Pancreas (tissue), 10 donors: Measurements from ENCODE around the gene ZNF593. TPM values are rescaled to one million over a fixed set of nuclear protein-coding genes. Genes with fewer than 3 reads are reported as not detected.

Experiments
- ATAC-seq, 4 donors: fragments of 200-7000 bp; cut with Tn5 transposase; one replicate each; pipeline versions ENCODE4 v1.8.0 to v1.9.1; 2020; ENCODE audit warnings: mild to moderate bottlenecking in 4 of 4, moderate library complexity in 4 of 4
- DNase-seq, 6 donors: peaks; one replicate each; pipeline ENCODE4 v3.0.0-alpha.2; 2020
- FAIRE-seq: peaks from 2 replicates; lab custom pipeline; 2012; peaks lifted over from hg19 to GRCh38; lab: Jason Lieb, UNC
- H3K27ac ChIP-seq, 4 donors: fragments of 200-600 bp; sonication (generic); 1 replicate in 3 of 4; 2 replicates in 1 of 4; pipeline versions ENCODE4 v1.5.0 to v1.8.0; 2020
- H3K27me3 ChIP-seq, 4 donors: fragments of 200-600 bp; one replicate each; pipeline ENCODE4 v1.8.0; 2021
- H3K36me3 ChIP-seq, 3 donors: fragments of 200-600 bp; sonication (generic) in 1 of 3; one replicate each; pipeline versions ENCODE4 v1.5.0 to v1.8.0; 2020 to 2021
- H3K4me1 ChIP-seq, 3 donors: fragments of 200-600 bp; one replicate each; pipeline ENCODE4 v1.8.0; 2021
- H3K4me3 ChIP-seq, 4 donors: fragments of 200-600 bp; sonication (generic) in 2 of 4; one replicate each; pipeline versions ENCODE4 v1.5.0 to v1.8.0; 2020 to 2021
- H3K9me3 ChIP-seq, 4 donors: fragments of 200-600 bp; one replicate each; pipeline ENCODE4 v1.8.0; 2021
- WGBS, 2 donors: extraction: QIAGEN DNeasy Blood & Tissue Kit; methylation state at CpG; one replicate each; pipeline ENCODE4 v1.1.7; 2013; 5-methylcytosine and 5-hydroxymethylcytosine counted together
- intact Hi-C, 3 donors: fragments of 100-400 bp; cut with DNase I; formaldehyde crosslinking; loops; one replicate each; pipeline versions ENCODE4 v1.11.1 to v1.14.2; 2022
- polyA plus RNA-seq, 2 donors: library from polyadenylated mRNA; stranded (reverse); fragments of 200-250 nt; gene quantifications; one replicate each; pipeline ENCODE4 v1.2.3, GENCODE V29; 2013
- total RNA-seq, 6 donors: library from RNA; stranded (reverse); fragmentation: NEBNext Ultra II Directional in 4 of 6; extraction: Animal tissue kit (Norgen Biotek cat#: 25700) in 4 of 6; gene quantifications; one replicate each; pipeline versions ENCODE4 v1.2.1 to v1.2.4, GENCODE V29; 2021 to 2023
- TF ChIP-seq, protein P1 (sequence below), 4 donors: fragments of 200-600 bp; sonication (generic) in 3 of 4; IDR thresholded peaks; one replicate each; pipeline versions ENCODE4 v1.5.0 to v1.8.0; 2021; ENCODE audit warnings: antibody characterized with exemption in 4 of 4
- donor health status: healthy with polysubstance abuse.
- donor health status: DM: no; HTN: no; CAD: no; lungs with moderate emphysema.
- donor health status: DM: no; HTN: no; CAD: no.
- donor health status: control.
- donor health status: control.
- donor health status: Bipolar disorder and iron deficiency.
- donor health status: DM: yes; HTN: yes; CAD: no.
- donor health status: DM: no; HTN: no; CAD: no.
- donor health status: DM: no; HTN: no; CAD: no.
- donor health status: DM: yes; HTN: yes; CAD: no.

Gene ZNF593
- total and polyA plus RNA-seq, 8 donors: 18.4 to 80.7 (median 22.8) TPM

DNA sequence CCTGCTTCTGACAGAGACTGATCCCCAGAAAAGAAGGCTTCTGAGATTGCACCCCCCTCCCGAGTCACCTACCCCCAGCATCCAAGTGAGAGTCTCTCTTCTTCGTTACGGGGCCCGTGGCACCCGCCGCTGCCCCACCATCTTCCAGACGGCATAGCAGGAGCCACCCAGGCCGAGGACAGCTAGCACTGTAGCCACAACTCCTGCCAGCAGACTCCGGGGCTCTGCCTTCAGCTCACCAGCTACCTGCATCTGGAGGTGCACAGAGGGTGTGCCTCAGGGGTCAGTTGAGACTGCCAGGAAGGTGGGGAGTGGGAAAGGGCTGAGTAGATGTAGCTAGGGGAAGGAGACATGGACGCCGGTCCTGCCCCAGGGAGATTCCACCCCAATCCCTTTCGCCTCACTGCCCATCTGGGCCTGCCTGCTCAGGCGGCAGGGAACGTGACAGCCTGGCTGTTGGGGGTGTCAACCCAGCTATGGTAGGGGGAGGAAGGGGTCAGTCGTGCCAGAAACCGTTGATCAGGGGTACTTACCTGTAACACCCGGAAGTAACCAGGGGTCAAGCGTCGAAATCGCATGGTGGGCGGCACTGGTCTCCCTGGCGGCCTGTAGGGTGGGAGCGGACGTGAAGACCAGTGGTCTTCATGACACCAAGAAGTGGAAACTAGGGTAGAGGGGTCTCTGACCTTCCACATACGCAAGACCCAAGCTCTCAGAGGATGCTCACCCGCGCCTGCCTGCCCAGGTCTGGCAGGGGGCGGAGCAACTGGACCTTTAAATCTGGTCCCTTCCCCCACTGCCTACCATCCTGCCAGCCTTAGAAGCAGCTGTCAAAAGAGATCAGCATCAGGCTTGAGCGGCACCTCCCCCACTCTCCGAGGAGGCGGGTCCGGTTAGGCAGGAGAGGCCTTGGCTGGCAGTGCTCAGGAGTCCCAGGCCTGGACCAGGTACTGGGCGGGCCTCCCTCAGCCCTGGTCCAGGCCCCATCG lies 1.7 kb downstream of the ZNF593 start, which contains the start of gene ZNF593OS:
ZNF593OS (minus strand) TSS at position 749 of the 989 bp plus-strand sequence; CDS start at position 578, 171 bp downstream.
- no peak for FAIRE-seq
- Histone ChIP-seq H3K27me3 (no peaks in the 10 kb centered on the region), H3K27ac (no peak within 1 kb of the TSS), H3K9me3 (no peaks in the 10 kb centered on the region), H3K4me3 (peak within 1 kb of the TSS in 3 of 4 donors; percentile 93 to 98 (median 94)), H3K36me3 (no peaks in the 10 kb centered on the region), H3K4me1 (peaks cover 0 to 9% (median 9%) of the 10 kb centered on the region in 3 donors)
- TF ChIP-seq, protein P1, sequence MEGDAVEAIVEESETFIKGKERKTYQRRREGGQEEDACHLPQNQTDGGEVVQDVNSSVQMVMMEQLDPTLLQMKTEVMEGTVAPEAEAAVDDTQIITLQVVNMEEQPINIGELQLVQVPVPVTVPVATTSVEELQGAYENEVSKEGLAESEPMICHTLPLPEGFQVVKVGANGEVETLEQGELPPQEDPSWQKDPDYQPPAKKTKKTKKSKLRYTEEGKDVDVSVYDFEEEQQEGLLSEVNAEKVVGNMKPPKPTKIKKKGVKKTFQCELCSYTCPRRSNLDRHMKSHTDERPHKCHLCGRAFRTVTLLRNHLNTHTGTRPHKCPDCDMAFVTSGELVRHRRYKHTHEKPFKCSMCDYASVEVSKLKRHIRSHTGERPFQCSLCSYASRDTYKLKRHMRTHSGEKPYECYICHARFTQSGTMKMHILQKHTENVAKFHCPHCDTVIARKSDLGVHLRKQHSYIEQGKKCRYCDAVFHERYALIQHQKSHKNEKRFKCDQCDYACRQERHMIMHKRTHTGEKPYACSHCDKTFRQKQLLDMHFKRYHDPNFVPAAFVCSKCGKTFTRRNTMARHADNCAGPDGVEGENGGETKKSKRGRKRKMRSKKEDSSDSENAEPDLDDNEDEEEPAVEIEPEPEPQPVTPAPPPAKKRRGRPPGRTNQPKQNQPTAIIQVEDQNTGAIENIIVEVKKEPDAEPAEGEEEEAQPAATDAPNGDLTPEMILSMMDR (IDR thresholded peaks at IDR 0.05): no peak
- WGBS, 2 donors: 88 to 94% methylated on average over 34 of the region's 34 CpGs
- DNase-seq: peak in 2 of 6 donors; percentile 48 to 63
- intact Hi-C loops: loop anchor here in 1 of 3 donors (10.0 kb wide), 1 partner anchor 63 kb away; the partner anchor contains the start of gene CEP85
- no peak for ATAC-seq

DNA sequence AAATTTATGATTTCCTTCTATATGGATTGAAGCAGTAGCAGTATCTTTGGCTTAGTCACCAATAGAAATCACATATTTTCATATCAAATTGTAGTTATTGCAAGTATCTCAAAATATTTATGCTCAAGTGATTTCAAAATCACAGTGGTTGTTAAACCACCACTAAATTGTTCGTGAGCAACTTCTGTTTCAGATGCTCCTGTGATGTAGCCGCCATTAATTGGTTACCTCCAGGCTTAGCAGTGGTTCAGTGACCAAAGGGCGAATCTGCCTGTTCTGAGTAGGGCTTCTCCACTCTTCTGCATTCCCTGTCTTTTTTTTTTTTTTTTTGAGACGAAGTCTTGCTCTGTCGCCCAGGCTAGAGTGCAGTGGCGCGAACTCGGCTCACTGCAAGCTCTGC lies 5.6 kb downstream of the ZNF593 start:
- no peak overlapping the region for H3K4me3 ChIP-seq
- intact Hi-C loops: loop anchor here in 1 of 3 donors (10.0 kb wide), 1 partner anchor 59 kb away; the partner anchor contains the start of gene CEP85
- TF ChIP-seq, protein P1 (IDR thresholded peaks at IDR 0.05): no peak
- DNase-seq (no peak), ATAC-seq (no peak), FAIRE-seq (no peak)
- peaks cover 0 to under 1% (median 0%) of the 10 kb centered on the region in 3 donors for H3K36me3 ChIP-seq
- no peaks in the 10 kb centered on the region for H3K9me3 ChIP-seq
- H3K27me3 ChIP-seq: no peaks in the 10 kb centered on the region
- H3K4me1 ChIP-seq: peaks cover 8 to 13% (median 12%) of the 10 kb centered on the region in 3 donors
- H3K27ac ChIP-seq: no peak overlapping the region
- 92 to 94% methylated on average over 8 of the region's 8 CpGs for WGBS, 2 donors

DNA sequence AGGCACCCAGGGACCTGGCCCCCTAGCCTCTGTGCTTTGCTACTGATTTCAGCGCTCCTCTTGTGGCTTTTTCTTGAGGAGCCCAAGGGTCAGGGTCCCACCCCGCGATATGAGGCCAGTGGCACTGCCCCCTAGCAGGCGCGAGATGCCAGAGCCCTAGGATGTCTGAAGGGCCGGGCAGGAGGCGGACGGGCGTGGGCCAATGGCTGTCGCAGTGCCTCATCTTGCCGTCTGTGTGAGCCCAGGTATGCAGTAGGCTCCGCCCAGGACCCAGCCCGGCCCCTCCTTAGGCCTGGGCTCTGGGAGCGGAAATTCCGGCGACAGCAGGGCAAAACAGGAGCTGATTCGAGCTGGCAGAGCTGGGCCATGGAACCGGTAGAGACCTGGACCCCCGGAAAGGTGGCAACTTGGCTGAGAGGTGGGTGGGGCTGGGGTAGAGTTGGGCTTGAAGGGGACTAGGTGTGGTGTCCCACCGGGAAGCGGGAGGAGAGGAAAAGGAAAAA lies 7.5 kb downstream of the ZNF593 start, which contains the start of gene CNKSR1:
CNKSR1 (plus strand) TSS at position 310 of the 503 bp plus-strand sequence; CDS start at position 367, 57 bp downstream.
- TF ChIP-seq, protein P1 (IDR thresholded peaks at IDR 0.05): no peak
- Histone ChIP-seq H3K9me3 (no peaks in the 10 kb centered on the region), H3K27ac (peak within 1 kb of the TSS; percentile 60 to 71 (median 70)), H3K4me3 (peak within 1 kb of the TSS; percentile 40 to 52 (median 46)), H3K4me1 (peaks cover 5 to 8% (median 6%) of the 10 kb centered on the region in 3 donors), H3K36me3 (peaks cover 0 to 13% (median 0%) of the 10 kb centered on the region in 3 donors), H3K27me3 (no peaks in the 10 kb centered on the region)
- no peak for FAIRE-seq
- intact Hi-C loops: loop anchor here in 1 of 3 donors (10.0 kb wide), 1 partner anchor 58 kb away; the partner anchor contains the start of gene CEP85
- WGBS, 2 donors: 11 to 13% methylated on average over 21 of the region's 21 CpGs
- ATAC-seq: peak; percentile 98 to 99 (median 98)
- DNase-seq: peak; percentile 82 to 96 (median 87)

DNA sequence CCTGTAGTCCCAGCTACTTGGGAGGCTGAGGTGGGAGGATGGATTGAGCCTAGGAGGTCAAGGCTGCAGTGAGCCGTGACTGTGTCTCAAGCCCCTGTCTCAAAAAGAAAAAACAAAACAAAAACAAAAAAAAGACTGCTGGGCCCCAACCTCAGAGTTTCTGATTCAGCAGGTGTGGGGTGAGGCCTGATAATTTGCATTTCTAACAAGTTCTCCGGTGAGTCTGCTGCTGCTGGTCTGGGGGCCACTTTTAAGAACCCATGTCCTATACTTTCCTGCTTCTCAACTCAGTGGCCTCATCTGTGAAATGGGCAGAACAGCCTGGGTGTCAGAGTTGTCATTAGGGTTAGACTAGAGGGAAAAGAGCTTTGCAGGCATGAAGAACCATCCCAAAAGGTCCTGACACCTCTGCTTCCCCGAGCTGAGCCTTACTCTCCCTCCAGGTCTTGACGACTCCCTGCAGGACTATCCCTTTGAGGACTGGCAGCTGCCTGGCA lies 10.3 kb downstream of the ZNF593 start:
- no peak for ATAC-seq
- Histone ChIP-seq H3K36me3 (peaks cover 0 to 29% (median 0%) of the 10 kb centered on the region in 3 donors), H3K27ac (no peak overlapping the region), H3K27me3 (no peaks in the 10 kb centered on the region), H3K4me3 (no peak overlapping the region), H3K4me1 (peaks cover 5 to 8% (median 6%) of the 10 kb centered on the region in 3 donors), H3K9me3 (no peaks in the 10 kb centered on the region)
- no peak for FAIRE-seq
- DNase-seq: no peak
- intact Hi-C loops: no loop called here
- 88 to 90% methylated on average over 4 of the region's 4 CpGs for WGBS, 2 donors
- TF ChIP-seq, protein P1 (IDR thresholded peaks at IDR 0.05): no peak
